A549 (cell line): ENCODE data around the gene SIK3. TPM values are rescaled to one million over a fixed set of nuclear protein-coding genes. Genes with fewer than 3 reads are reported as not detected.

ENCODE experiments used
- ATAC-seq, 2 experiments: fragments of 200-7000 bp in 1 of 2; fragments of >200 bp in 1 of 2; cut with Nextera tagmentation in 1 of 2; cut with Tn5 transposase in 1 of 2; 3 replicates each; pipeline versions ENCODE4 v1.8.0 to v1.9.1; 2018 to 2020; ENCODE audit warnings: mild to moderate bottlenecking in 1 of 2, moderate library complexity in 1 of 2
- CTCF ChIA-PET: fragments of 300-600 bp; sonication (Branson Sonifier 250); formaldehyde crosslinking; extraction: SDS; loops from one replicate; lab custom pipeline; 2021; ENCODE audit warnings: antibody characterized with exemption, inconsistent platforms; lab: Yijun Ruan, JAX
- POLR2A ChIA-PET: fragments of 350-600 bp; formaldehyde crosslinking; extraction: SDS; loops from one replicate; lab custom pipeline; 2021; ENCODE audit warnings: antibody characterized with exemption, inconsistent platforms; lab: Yijun Ruan, JAX
- DNase-seq, 2 experiments: peaks; one replicate each; pipeline versions ENCODE4 v3.0.0 to v3.0.0-alpha.2; 2011 to 2016; ENCODE audit warnings: low read depth in 1 of 2, low spot score in 1 of 2
- FAIRE-seq: peaks from 2 replicates; lab custom pipeline; 2011; peaks lifted over from hg19 to GRCh38; lab: Jason Lieb, UNC
- H3K27ac ChIP-seq, 2 experiments: fragments of >200 bp; sonication (Bioruptor Twin); formaldehyde crosslinking; 3 replicates each; pipeline ENCODE4 v1.5.1; 2016 to 2017
- H3K4me1 ChIP-seq: fragments of >200 bp; sonication (Bioruptor Twin); formaldehyde crosslinking; 3 replicates; pipeline ENCODE4 v1.6.1; 2016
- H3K4me2 ChIP-seq: fragments of >200 bp; sonication (Bioruptor Twin); formaldehyde crosslinking; 3 replicates; pipeline ENCODE4 v1.6.1; 2016
- H3K4me3 ChIP-seq: fragments of >200 bp; sonication (Bioruptor Twin); formaldehyde crosslinking; 3 replicates; pipeline ENCODE4 v1.5.1; 2016
- H3K9me3 ChIP-seq: fragments of >200 bp; sonication (Bioruptor Twin); formaldehyde crosslinking; 3 replicates; pipeline ENCODE4 v1.6.1; 2016
- BCL3 ChIP-seq: fragments of >200 bp; sonication (Bioruptor Twin); formaldehyde crosslinking; IDR thresholded peaks from 3 replicates; pipeline ENCODE4 v1.6.1; 2016
- CHD2 ChIP-seq: fragments of 150-350 bp; IDR thresholded peaks from 2 replicates; pipeline ENCODE4 v1.6.1; 2014; ENCODE audit warnings: low read length; ENCODE audit not compliant: partially characterized antibody
- CTCF ChIP-seq: fragments of >200 bp; sonication (Bioruptor Twin); formaldehyde crosslinking; IDR thresholded peaks from 3 replicates; pipeline ENCODE4 v1.5.1; 2016
- E2F6 ChIP-seq: IDR thresholded peaks from 2 replicates; pipeline ENCODE4 v1.6.1; 2012; ENCODE audit warnings: low read depth, borderline replicate concordance
- EHMT2 ChIP-seq: fragments of 200-600 bp; sonication (generic); IDR thresholded peaks from 2 replicates; pipeline ENCODE4 v1.6.1; 2016; ENCODE audit warnings: antibody characterized with exemption, low read depth, mild to moderate bottlenecking, moderate library complexity
- ELK1 ChIP-seq: fragments of 150-350 bp; IDR thresholded peaks from 2 replicates; pipeline ENCODE4 v1.6.1; 2014; ENCODE audit warnings: low read depth, mild to moderate bottlenecking, low read length
- FOSL2 ChIP-seq, 2 experiments: fragments of 450-650 bp in 1 of 2; fragments of >200 bp in 1 of 2; sonication (Bioruptor Twin) in 1 of 2; formaldehyde crosslinking; IDR thresholded peaks; 2 replicates each; pipeline versions ENCODE4 v1.5.0 to v1.6.1; 2016 to 2020; ENCODE audit warnings: mild to moderate bottlenecking in 1 of 2, moderate library complexity in 1 of 2
- FOXS1 ChIP-seq: fragments of 250-450 bp; sonication (Bioruptor Pico); IDR thresholded peaks from 2 replicates; pipeline ENCODE4 v1.5.0; 2020; ENCODE audit warnings: mild to moderate bottlenecking, moderate library complexity
- HDAC2 ChIP-seq: fragments of 200-600 bp; sonication (generic); IDR thresholded peaks from 2 replicates; pipeline ENCODE4 v1.6.1; 2016
- HEYL ChIP-seq: fragments of 250-450 bp; sonication (Bioruptor Pico); IDR thresholded peaks from 2 replicates; pipeline ENCODE4 v1.8.0; 2021; ENCODE audit warnings: mild to moderate bottlenecking, moderate library complexity
- HMGXB4 ChIP-seq: fragments of 250-450 bp; sonication (Bioruptor Pico); IDR thresholded peaks from 2 replicates; pipeline ENCODE4 v1.5.0; 2021; ENCODE audit warnings: mild to moderate bottlenecking, moderate library complexity, borderline replicate concordance
- HOXA7 ChIP-seq: fragments of 250-450 bp; sonication (Bioruptor Pico); IDR thresholded peaks from 2 replicates; pipeline ENCODE4 v1.5.0; 2020; ENCODE audit warnings: mild to moderate bottlenecking, moderate library complexity
- MAFK ChIP-seq: fragments of 450-650 bp; IDR thresholded peaks from 2 replicates; pipeline ENCODE4 v1.6.1; 2014; ENCODE audit not compliant: partially characterized antibody
- NR3C1 ChIP-seq: fragments of >200 bp; sonication (Bioruptor Twin); formaldehyde crosslinking; IDR thresholded peaks from 3 replicates; pipeline ENCODE4 v1.6.1; 2017
- RARB ChIP-seq: fragments of 250-450 bp; sonication (Bioruptor Pico); IDR thresholded peaks from 2 replicates; pipeline ENCODE4 v1.8.0; 2021; ENCODE audit warnings: mild to moderate bottlenecking, moderate library complexity
- RCOR1 ChIP-seq: fragments of 150-350 bp; IDR thresholded peaks from 2 replicates; pipeline ENCODE4 v1.6.1; 2014; ENCODE audit warnings: antibody characterized with exemption, low read length, low read depth
- RNF2 ChIP-seq: fragments of 200-600 bp; sonication (generic); IDR thresholded peaks from 2 replicates; pipeline ENCODE4 v1.6.1; 2016; ENCODE audit warnings: low read depth, mild to moderate bottlenecking, antibody characterized with exemption, moderate library complexity, borderline replicate concordance
- SREBF2 ChIP-seq: fragments of 450-650 bp; IDR thresholded peaks from 2 replicates; pipeline ENCODE4 v1.6.1; 2014; ENCODE audit warnings: mild to moderate bottlenecking, moderate library complexity
- TFCP2L1 ChIP-seq: fragments of 250-450 bp; sonication (Bioruptor Pico); IDR thresholded peaks from 2 replicates; pipeline ENCODE4 v1.5.0; 2021; ENCODE audit warnings: mild to moderate bottlenecking
- ZC3H11A ChIP-seq: fragments of 450-650 bp; IDR thresholded peaks from 2 replicates; pipeline ENCODE4 v1.6.1; 2014; ENCODE audit warnings: antibody characterized with exemption, mild to moderate bottlenecking
- WGBS: methylation state at CpG from one replicate; pipeline ENCODE4 v1.1.6; 2017; ENCODE audit errors: missing lambda C conversion rate; 5-methylcytosine and 5-hydroxymethylcytosine counted together
- polyA plus RNA-seq, 4 experiments: library from polyadenylated mRNA; depleted of rRNA in 3 of 4; stranded (reverse); fragments of >200 nt; fragmentation: RNase III in 1 of 4; extraction: RNeasy Plus Mini Kit Qiagen cat#74134 plus additional on column Dnase treatment in 1 of 4; gene quantifications; 2 replicates in 3 of 4; 3 replicates in 1 of 4; pipeline ENCODE4 v1.2.3, GENCODE V29; 2011 to 2017

The SIK3 gene
- polyA plus RNA-seq, 2 of the 4 experiments (the other 2 are of a cell fraction), result 8.2 to 9.0 TPM

- H3K4me2 ChIP-seq, result no peak overlapping the region
- H3K4me3 ChIP-seq, result no peak overlapping the region
- no peak overlapping the region for H3K27ac ChIP-seq
- H3K4me1 ChIP-seq, result no peaks in the 10 kb centered on the region
- no peak for TF ChIP-seq FOXS1
- no peak for TF ChIP-seq MAFK
- no peak for TF ChIP-seq CHD2
- TF ChIP-seq HMGXB4, result no peak
- TF ChIP-seq FOSL2 (IDR thresholded peaks at IDR 0.05), result no peak
- TF ChIP-seq FOSL2 (CRISPR knock-in tag; IDR thresholded peaks at IDR 0.05), result no peak
- no peak for TF ChIP-seq HOXA7
- TF ChIP-seq NR3C1, result no peak
- TF ChIP-seq TFCP2L1, result no peak
- no peak for TF ChIP-seq HEYL (CRISPR knock-in tag)
- no peak for TF ChIP-seq E2F6
- TF ChIP-seq BCL3, result no peak
- no peak for TF ChIP-seq HDAC2
- TF ChIP-seq RNF2, result no peak
- no peak for TF ChIP-seq ELK1
- no peak for TF ChIP-seq RCOR1
- TF ChIP-seq CTCF, result no peak
- TF ChIP-seq, all 56 proteins: peak for 0
- FAIRE-seq (no peak), DNase-seq (peak in 1 of 2 experiments; percentile 12), ATAC-seq (no peak; a peak in 1 of 6 replicates)
- no peaks in the 10 kb centered on the region for H3K9me3 ChIP-seq
- ChIA-PET POLR2A (no interaction called here), CTCF (no interaction called here)
- 72% methylated on average over 4 of the region's 4 CpGs for WGBS
These were observed 255.3 kb downstream of the SIK3 start for GRCh38 chr11:116842909-116843308.

- no peaks in the 10 kb centered on the region for H3K4me1 ChIP-seq
- DNase-seq, result no peak
- ChIA-PET POLR2A (no interaction called here), CTCF (no interaction called here)
- WGBS, result 94% methylated on average over 4 of the region's 4 CpGs
- no peak overlapping the region for H3K4me3 ChIP-seq
- no peaks in the 10 kb centered on the region for H3K9me3 ChIP-seq
- H3K27ac ChIP-seq, result no peak overlapping the region
- ATAC-seq, result no peak
- no peak for FAIRE-seq
- TF ChIP-seq RCOR1 (no peak), RNF2 (no peak), HOXA7 (no peak), E2F6 (no peak), RARB (CRISPR knock-in tag) (no peak), SREBF2 (no peak), ZC3H11A (no peak), EHMT2 (no peak)
- no peak overlapping the region for H3K4me2 ChIP-seq
These were observed 256.1 kb downstream of the SIK3 start for GRCh38 chr11:116842117-116842516.
